ENCODE measurements around the gene BCAP31.
"Not testable (repeated sequence)": the region's sequence is repeated elsewhere in the genome, so short reads cannot be mapped to it uniquely, and the experiment has no call there.

The BCAP31 gene

DNA sequence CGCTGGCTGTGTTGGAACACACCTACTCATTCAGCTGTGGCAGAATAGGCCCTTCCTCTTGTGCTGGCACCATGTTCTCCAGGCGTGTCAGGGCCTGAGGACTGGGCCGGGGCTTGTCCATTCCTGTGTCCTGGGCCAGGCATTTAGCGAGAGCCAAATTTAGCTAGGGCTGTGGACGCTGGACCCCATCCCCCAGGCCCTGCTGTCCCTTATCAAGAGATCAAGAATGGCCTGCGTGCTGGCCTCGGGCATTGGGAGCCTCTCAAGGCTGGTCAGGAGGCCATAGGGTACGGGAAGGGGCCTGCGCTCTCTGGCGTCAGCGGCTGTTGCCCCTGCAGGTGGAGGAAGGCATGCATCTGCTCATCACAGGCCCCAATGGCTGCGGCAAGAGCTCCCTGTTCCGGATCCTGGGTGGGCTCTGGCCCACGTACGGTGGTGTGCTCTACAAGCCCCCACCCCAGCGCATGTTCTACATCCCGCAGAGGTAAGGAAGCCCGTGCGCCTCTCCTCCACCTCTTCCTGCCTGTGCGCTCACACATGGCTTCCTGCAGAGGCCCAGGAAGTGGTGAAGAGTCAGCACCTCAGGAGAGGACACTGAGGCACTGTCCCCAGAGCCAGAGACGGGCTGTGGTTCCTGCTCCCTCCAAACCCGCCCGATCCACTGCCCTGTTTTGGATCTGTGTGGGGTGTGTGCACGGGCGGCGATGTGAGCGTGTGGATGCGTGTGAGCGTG, 15.7 kb upstream of the BCAP31 start:
- no peak for TF ChIP-seq TAF1 (IDR thresholded peaks at IDR 0.05; ENCODE audit: borderline replicate concordance, low read depth, low read length)
- no peak for TF ChIP-seq POLR2AphosphoS5 (IDR thresholded peaks at IDR 0.05; ENCODE audit: low read depth, low read length)
- no peak for TF ChIP-seq POLR2A (IDR thresholded peaks at IDR 0.05; ENCODE audit: low read depth, low read length)
- DNase-seq (ENCODE audit: insufficient read length): no peak
- FAIRE-seq: no peak

- DNase-seq (ENCODE audit: insufficient read length) (no peak), FAIRE-seq (no peak)
- TF ChIP-seq POLR2AphosphoS5 (IDR thresholded peaks at IDR 0.05; ENCODE audit: low read depth, low read length) (no peak), POLR2A (IDR thresholded peaks at IDR 0.05; ENCODE audit: low read depth, low read length) (no peak), TAF1 (IDR thresholded peaks at IDR 0.05; ENCODE audit: borderline replicate concordance, low read depth, low read length) (no peak)
Observed at GRCh38 chrX:153738056-153738605, 13.9 kb upstream of the BCAP31 start.

DNA sequence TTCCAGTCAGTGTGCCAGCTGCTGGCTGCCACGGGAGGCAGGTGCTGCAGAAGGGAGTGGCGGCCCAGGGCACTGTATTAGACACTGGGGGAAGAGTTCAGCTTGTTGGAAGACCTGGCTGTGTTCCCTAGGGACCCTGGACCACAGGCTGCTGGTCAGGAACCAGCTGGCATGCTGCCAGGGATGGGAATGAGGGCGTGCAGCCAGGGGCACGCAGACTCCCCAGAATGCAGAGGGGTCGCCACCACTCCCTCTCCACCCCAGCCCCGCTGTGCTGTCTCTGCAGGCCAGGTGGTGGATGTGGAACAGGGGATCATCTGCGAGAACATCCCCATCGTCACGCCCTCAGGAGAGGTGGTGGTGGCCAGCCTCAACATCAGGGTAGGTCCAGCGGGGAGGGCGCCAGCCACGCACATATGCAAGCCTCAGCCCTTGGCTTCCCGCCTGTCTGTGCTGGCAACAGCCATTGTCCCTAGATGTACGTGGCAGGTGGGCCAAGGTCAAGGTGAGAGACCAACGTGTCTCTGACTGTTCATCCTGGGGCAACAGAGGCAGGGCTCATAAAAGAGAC, 12.8 kb upstream of the BCAP31 start:
- no peak for FAIRE-seq
- DNase-seq (ENCODE audit: insufficient read length): no peak
- TF ChIP-seq TAF1 (IDR thresholded peaks at IDR 0.05; ENCODE audit: borderline replicate concordance, low read depth, low read length) (no peak), POLR2AphosphoS5 (IDR thresholded peaks at IDR 0.05; ENCODE audit: low read depth, low read length) (no peak), POLR2A (IDR thresholded peaks at IDR 0.05; ENCODE audit: low read depth, low read length) (no peak)

DNA sequence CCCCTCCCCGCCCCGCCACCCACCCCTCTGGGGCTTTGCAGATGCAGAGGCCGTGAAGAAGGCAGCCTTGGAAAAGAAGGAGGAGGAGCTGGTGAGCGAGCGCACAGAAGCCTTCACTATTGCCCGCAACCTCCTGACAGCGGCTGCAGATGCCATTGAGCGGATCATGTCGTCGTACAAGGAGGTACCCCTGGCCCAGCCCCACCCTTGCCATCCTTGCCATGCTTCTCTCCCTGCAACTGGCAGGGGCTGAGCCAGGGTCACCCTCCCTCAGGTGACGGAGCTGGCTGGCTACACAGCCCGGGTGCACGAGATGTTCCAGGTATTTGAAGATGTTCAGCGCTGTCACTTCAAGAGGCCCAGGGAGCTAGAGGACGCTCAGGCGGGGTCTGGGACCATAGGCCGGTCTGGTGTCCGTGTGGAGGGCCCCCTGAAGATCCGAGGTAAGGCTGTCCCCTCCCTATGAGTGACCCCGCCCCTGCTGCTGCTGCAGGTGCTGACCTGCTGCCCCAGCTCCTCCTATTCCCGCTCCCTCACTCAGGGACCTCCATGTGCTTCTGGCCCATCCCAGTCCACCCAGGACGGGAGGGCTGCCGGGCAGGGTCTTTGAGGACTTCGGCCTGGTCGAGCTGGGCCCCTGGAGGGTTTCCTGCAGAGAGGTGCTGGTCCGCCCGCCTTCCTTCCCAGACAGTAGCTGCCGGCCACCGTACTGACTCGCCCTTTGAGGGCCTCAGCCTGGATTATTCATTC, 12.1 kb upstream of the BCAP31 start:
- DNase-seq (ENCODE audit: insufficient read length) (no peak), FAIRE-seq (no peak)
- TF ChIP-seq POLR2AphosphoS5 (IDR thresholded peaks at IDR 0.05; ENCODE audit: low read depth, low read length) (no peak), POLR2A (IDR thresholded peaks at IDR 0.05; ENCODE audit: low read depth, low read length) (no peak), TAF1 (IDR thresholded peaks at IDR 0.05; ENCODE audit: borderline replicate concordance, low read depth, low read length) (no peak)

DNA sequence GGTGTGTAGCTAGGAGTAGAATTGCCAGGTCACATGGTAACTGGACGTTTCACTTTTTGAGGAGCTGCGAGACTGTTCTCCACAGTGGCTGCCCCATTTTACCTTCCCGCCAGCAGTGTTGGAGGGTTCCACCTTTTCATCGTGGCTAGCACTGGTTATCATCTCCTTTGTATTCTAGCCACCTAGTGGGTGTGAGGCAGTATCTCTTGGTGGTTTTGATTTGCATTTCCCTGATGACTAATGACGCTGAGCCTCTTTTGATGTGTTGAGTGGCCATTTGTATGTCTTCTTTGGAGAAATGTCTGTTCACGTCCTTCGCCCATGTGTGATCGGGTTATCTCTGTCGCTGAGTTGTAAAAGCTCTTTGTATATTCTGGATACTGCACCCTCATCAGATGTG, 11.1 kb upstream of the BCAP31 start:
- TF ChIP-seq POLR2A (IDR thresholded peaks at IDR 0.05; ENCODE audit: low read depth, low read length) (no peak), TAF1 (IDR thresholded peaks at IDR 0.05; ENCODE audit: borderline replicate concordance, low read depth, low read length) (no peak), POLR2AphosphoS5 (IDR thresholded peaks at IDR 0.05; ENCODE audit: low read depth, low read length) (no peak)

DNA sequence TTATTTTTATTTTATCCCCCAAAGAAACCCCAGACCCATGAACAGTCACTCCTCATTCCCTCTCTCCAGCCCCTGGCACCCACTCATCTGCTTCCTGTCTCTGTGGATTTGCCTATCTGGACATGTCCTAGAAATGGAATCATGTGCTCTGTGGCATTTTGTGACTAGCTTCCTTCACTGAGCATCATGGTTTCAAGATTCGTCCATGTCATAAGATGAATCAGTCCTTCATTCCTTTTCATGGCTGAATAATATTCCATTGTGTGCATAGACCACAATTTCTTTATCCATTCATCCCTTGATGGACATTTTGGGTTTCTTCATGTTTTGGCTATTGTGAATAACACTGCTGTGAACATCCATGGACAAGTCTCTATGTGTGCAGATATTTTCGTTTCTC, 10.7 kb upstream of the BCAP31 start:
- TF ChIP-seq POLR2AphosphoS5 (IDR thresholded peaks at IDR 0.05; ENCODE audit: low read depth, low read length): no peak
- no peak for FAIRE-seq
- DNase-seq (ENCODE audit: insufficient read length): no peak

More for the DNA sequence above, 11.1 kb upstream of the BCAP31 start:
- FAIRE-seq: no peak
- DNase-seq (ENCODE audit: insufficient read length): no peak

DNA sequence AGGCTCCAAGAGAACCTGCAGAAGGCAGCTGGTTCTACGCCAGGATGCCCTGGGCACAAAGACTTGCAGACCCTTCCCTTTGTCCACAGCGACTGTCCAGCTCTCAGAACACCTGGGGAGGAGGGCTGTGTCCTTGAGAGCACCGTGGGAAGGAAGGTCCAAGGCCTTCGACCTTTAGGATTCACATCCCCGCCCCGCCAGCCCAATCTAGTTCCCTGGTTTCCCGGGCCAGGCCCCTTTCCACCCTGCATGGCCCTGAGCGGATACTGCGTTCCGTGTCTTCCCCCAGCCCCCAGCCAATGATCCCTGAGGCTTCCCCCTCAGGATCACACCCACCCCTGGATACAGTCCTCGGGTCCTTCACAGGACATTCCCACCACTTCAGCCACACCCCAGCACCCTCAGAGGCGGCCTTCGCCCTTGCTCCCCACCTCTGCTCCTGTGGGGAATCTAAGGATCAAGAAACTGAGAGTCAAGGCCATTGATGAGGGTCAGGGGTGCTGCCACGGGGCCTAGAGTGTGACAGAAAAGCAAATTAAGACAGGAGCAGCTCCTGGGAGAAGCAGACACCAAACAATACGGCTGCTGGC, 9.6 kb upstream of the BCAP31 start:
- no peak for DNase-seq (ENCODE audit: insufficient read length)
- TF ChIP-seq TAF1 (IDR thresholded peaks at IDR 0.05; ENCODE audit: borderline replicate concordance, low read depth, low read length) (no peak), POLR2A (IDR thresholded peaks at IDR 0.05; ENCODE audit: low read depth, low read length) (no peak), POLR2AphosphoS5 (IDR thresholded peaks at IDR 0.05; ENCODE audit: low read depth, low read length) (no peak)
- FAIRE-seq: no peak

- TF ChIP-seq POLR2A (IDR thresholded peaks at IDR 0.05; ENCODE audit: low read depth, low read length) (no peak), POLR2AphosphoS5 (IDR thresholded peaks at IDR 0.05; ENCODE audit: low read depth, low read length) (no peak), TAF1 (IDR thresholded peaks at IDR 0.05; ENCODE audit: borderline replicate concordance, low read depth, low read length) (no peak)
- DNase-seq (ENCODE audit: insufficient read length): no peak
- FAIRE-seq: no peak
Observed at GRCh38 chrX:153732401-153732800, 8.2 kb upstream of the BCAP31 start.

DNA sequence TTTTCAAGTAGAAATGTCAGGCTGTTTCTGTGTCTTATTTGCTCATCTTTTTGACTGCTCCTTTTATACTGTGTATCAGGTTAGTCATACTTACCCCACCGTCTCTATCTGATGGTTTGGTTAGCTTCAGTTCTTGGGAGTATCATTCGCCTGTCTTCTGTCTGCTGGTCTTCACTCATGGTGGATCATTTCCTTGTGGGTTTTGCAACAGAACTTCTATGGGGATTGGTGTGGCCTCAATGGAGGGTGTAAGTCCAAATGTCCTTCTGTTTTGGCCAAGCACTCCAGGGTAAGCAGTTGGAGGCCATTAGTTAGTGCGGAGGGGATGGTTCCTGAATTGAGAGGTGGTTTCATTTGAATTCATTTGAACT, 7.6 kb upstream of the BCAP31 start:
- DNase-seq (ENCODE audit: insufficient read length) (no peak), FAIRE-seq (no peak)
- TF ChIP-seq TAF1 (IDR thresholded peaks at IDR 0.05; ENCODE audit: borderline replicate concordance, low read depth, low read length) (no peak), POLR2A (IDR thresholded peaks at IDR 0.05; ENCODE audit: low read depth, low read length) (no peak), POLR2AphosphoS5 (IDR thresholded peaks at IDR 0.05; ENCODE audit: low read depth, low read length) (no peak)

- no peak for TF ChIP-seq POLR2A (IDR thresholded peaks at IDR 0.05; ENCODE audit: low read depth, low read length)
- no peak for TF ChIP-seq TAF1 (IDR thresholded peaks at IDR 0.05; ENCODE audit: borderline replicate concordance, low read depth, low read length)
- no peak for TF ChIP-seq POLR2AphosphoS5 (IDR thresholded peaks at IDR 0.05; ENCODE audit: low read depth, low read length)
- FAIRE-seq (no peak), DNase-seq (ENCODE audit: insufficient read length) (no peak)
Observed at GRCh38 chrX:153731117-153731844, 7.1 kb upstream of the BCAP31 start.

- not testable (repeated sequence) for FAIRE-seq; DNase-seq (ENCODE audit: insufficient read length)
Observed at GRCh38 chrX:153730115-153730514, 5.9 kb upstream of the BCAP31 start.
